ENCODE data around the gene C10orf143. TPM values are rescaled to one million over a fixed set of nuclear protein-coding genes. Genes with fewer than 3 reads are reported as not detected.
"Not testable (repeated sequence)": the region's sequence is repeated elsewhere in the genome, so short reads cannot be mapped to it uniquely, and the experiment has no call there.

C10orf143 gene
- total RNA-seq, 4 donors from 2014 or later: 3.7 to 5.0 (median 4.3) TPM

- DNase-seq (ENCODE audit: extremely low spot score): no peak
Observed at GRCh38 chr10:130024779-130025325, 85.8 kb downstream of the C10orf143 start.

GRCh38 chr10:130024326-130024725 lies 86.3 kb downstream of the C10orf143 start:
- H3K27ac ChIP-seq (replicated peaks in 1 of 4); H3K36me3 ChIP-seq; DNase-seq (ENCODE audit: extremely low spot score); intact Hi-C loops (cut with DNase I); H3K4me3 ChIP-seq; H3K4me1 ChIP-seq; H3K9me3 ChIP-seq: not testable (repeated sequence)
- H3K27me3 ChIP-seq: peaks cover 0 to 12% (median 0%) of the 10 kb centered on the region in 4 donors
- WGBS: 86% methylated on average over 8 of the region's 8 CpGs

More at GRCh38 chr10:130024779-130025325, 85.8 kb downstream of the C10orf143 start:
- Histone ChIP-seq H3K9me3 (no peaks in the 10 kb centered on the region), H3K4me1 (no peaks in the 10 kb centered on the region), H3K27me3 (peaks cover 0 to 12% (median 0%) of the 10 kb centered on the region in 4 donors), H3K27ac (replicated peaks in 1 of 4) (no peak overlapping the region), H3K4me3 (no peak overlapping the region), H3K36me3 (no peaks in the 10 kb centered on the region)
- TF ChIP-seq CTCF (IDR thresholded peaks at IDR 0.05) (no peak), EP300 (IDR thresholded peaks at IDR 0.05) (no peak), POLR2A (IDR thresholded peaks at IDR 0.05; ENCODE audit: low read depth) (no peak), POLR2AphosphoS5 (IDR thresholded peaks at IDR 0.05) (no peak)
- WGBS: 91% methylated on average over 9 of the region's 12 CpGs
- intact Hi-C loops (cut with DNase I): no loop called here

DNA sequence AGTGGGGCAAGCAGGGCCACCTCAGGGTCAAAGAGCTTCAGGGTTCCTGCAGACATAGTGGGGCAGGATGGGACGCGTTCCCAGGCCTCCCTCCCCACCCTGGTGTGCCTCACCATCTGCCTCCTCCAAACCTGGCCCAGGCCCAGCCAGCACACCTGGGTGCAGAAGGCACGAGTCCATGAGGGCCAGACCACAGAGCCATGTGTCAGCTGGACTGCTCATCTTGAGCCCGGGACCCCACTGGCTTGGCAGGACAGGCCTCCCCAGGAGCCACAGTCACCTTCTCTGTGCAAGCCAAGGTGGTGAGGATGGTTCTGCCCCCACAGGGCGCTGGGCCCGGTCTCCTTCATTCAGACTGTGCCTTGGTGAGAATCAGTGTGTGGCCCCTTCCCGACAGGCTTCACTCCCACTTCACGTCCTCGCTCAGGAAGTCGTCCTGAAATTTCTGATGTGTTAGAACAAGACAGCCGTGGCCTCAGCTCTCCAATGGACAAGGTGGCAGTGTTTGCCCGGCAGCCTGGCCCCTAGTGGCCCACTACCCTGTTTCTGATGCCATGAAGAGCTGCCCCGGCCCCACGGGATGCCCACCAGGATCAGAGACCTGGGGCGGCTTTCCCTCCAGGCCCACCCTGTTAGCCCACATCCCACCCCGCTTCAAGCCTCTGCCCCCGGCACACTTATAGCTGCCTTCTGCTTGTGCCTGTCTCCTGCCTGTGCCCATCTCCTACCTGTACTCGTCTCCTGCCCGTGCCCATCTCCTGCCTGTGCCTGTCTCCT lies 87.0 kb downstream of the C10orf143 start:
- 83% methylated on average over 14 of the region's 19 CpGs for WGBS
- Histone ChIP-seq H3K27me3 (peaks cover 0 to 12% (median 0%) of the 10 kb centered on the region in 4 donors), H3K9me3 (no peaks in the 10 kb centered on the region), H3K4me3 (no peak overlapping the region), H3K27ac (replicated peaks in 1 of 4) (no peak overlapping the region), H3K36me3 (no peaks in the 10 kb centered on the region), H3K4me1 (no peaks in the 10 kb centered on the region)
- TF ChIP-seq POLR2A (IDR thresholded peaks at IDR 0.05; ENCODE audit: low read depth) (no peak), EP300 (IDR thresholded peaks at IDR 0.05) (no peak), POLR2AphosphoS5 (IDR thresholded peaks at IDR 0.05) (no peak), CTCF (IDR thresholded peaks at IDR 0.05) (no peak)
- DNase-seq (ENCODE audit: extremely low spot score): no peak
- intact Hi-C loops (cut with DNase I): no loop called here

- WGBS: 58% methylated on average over 8 of the region's 28 CpGs
Observed at GRCh38 chr10:130022511-130023299, 87.9 kb downstream of the C10orf143 start.

More at GRCh38 chr10:130022511-130023299, 87.9 kb downstream of the C10orf143 start:
- intact Hi-C loops (cut with DNase I): no loop called here
- Histone ChIP-seq H3K4me3 (no peak overlapping the region), H3K9me3 (no peaks in the 10 kb centered on the region), H3K36me3 (no peaks in the 10 kb centered on the region), H3K4me1 (no peaks in the 10 kb centered on the region), H3K27me3 (peaks cover 0 to 12% (median 0%) of the 10 kb centered on the region in 4 donors), H3K27ac (replicated peaks in 1 of 4) (no peak overlapping the region)
- DNase-seq (ENCODE audit: extremely low spot score): no peak
- TF ChIP-seq POLR2AphosphoS5 (IDR thresholded peaks at IDR 0.05) (no peak), POLR2A (IDR thresholded peaks at IDR 0.05; ENCODE audit: low read depth) (no peak), EP300 (IDR thresholded peaks at IDR 0.05) (no peak), CTCF (IDR thresholded peaks at IDR 0.05) (no peak)
